ENCODE data around the gene CPLX1.

Gene CPLX1

GRCh38 chr4:825971-826330 lies at the start of gene CPLX1:
TSS of gene CPLX1 (minus strand) at chr4:826129. CDS start at chr4:824522, 1,607 bp downstream.
- DNase-seq (ENCODE audit: low spot score) = no peak

DNA sequence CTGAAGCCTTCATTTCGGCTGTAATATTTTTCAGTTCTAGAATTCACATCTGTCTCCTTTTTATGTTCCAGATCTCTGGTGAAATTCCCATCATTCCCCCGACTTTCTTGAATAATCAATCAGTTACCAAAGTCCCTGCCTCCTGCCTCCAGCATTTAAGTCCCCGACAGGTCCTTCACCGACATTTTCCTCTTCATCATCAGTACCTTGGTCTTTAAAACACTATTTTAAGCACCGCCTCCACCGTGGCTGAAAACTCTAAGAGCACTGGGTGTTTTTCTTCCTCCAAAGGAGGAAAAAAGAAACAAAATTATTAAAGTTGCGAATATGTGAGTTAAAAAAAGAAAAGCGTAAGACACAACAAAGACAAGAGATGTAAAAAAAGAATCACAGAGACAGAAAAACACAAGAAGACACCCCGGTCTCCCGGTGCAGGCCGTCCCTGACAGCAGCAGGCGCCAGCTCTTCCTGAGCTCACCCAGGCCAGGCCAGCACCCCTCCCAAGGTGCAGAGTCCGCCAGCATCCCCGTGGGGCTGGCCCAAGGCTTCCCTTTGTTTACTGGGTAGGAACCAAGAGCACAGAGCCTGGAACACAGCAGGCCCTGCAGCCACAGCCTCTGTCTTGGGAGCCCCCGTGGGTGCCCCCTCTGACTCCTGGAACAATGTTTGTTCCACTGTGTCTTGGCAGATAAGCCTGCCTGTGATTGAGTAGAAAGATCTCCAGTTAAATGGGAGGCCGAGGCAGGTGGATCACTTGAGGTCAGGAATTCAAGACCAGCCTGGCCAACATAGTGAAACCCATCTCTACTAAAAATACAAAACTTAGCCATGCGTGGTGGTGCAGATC lies 49.3 kb upstream of the CPLX1 start:
- no peak for DNase-seq (ENCODE audit: low spot score)

GRCh38 chr4:874056-874455 lies 48.1 kb upstream of the CPLX1 start:
- DNase-seq (ENCODE audit: low spot score) = no peak

- no peak for DNase-seq (ENCODE audit: low spot score)
Measured at GRCh38 chr4:872241-872981, 46.5 kb upstream of the CPLX1 start.

GRCh38 chr4:871484-871883 lies 45.6 kb upstream of the CPLX1 start:
- no peak for DNase-seq (ENCODE audit: low spot score)

DNA sequence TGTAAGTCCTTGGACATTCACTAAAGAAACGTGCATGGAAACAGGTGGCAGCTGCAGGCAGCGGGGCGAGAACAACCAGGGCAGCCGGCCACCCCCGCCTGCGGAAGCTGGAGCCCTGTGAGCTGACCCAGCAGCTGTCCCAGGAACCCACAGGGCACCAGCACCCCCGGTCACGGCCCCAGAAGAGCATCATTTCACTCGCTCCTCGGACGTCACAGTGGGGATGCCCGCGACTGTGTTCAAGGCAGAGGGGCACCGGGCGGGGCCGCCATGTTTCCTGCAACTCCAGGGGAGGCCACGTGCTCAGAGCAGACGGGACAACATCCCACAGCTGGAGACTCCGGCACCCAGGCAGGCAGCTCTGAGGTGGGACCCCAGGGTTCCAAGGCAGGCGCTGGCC lies 45.0 kb upstream of the CPLX1 start:
- DNase-seq (ENCODE audit: low spot score) = no peak

DNA sequence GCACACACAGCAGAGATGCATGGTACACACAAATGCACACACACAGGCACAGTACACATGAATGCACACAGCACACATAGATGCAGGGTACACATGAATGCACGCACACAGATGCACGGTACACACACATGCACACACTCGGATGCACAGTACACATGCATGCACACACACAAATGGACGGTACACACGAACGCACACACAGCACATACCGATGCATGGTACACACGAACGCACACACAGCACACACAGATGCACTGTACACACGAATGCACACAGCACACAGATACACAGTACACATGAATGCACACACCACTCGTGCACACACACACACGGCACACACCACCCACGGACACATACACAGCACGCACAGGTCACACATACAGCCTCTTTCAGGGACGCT lies 43.8 kb upstream of the CPLX1 start:
- no peak for DNase-seq (ENCODE audit: low spot score)

- no peak for DNase-seq (ENCODE audit: low spot score)
Measured at GRCh38 chr4:868421-868820, 42.5 kb upstream of the CPLX1 start.

DNA sequence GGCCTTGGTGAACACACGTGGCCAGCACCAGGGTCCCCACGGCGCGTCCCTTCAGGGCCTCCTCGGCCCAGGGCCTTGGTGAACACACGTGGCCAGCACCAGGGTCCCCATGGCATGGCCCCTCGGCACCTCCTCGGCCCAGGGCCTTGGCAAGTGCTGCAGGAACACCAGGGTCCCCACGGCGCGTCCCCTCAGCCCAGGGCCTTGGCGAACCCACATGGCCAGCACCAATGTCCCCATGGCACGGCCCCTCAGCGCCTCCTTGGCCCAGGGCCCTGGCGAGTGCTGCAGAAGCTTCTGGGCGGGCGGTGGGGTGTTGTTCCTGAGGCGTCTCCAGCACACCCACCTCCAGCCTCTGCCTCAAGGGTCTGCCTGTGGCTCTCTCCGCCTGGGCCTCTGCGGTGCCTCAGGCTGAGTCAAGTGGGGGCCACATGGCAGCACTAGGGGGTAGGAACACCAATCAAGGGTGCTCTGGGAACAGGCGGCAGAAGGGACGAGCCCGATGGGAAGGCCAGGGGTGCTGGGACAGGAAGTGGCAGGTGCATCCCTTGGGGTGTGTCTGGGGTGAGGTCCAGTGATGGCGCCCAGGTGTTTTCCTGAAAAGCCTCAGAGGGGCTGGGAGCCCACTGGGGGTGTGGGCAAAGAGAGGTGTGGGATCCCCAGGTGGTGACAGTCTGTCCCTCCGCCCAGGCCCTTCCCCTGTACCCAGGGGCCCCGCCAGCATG lies 41.8 kb upstream of the CPLX1 start:
- DNase-seq (ENCODE audit: low spot score) = no peak

- DNase-seq (ENCODE audit: low spot score) = no peak
Measured at GRCh38 chr4:866761-867390, 40.9 kb upstream of the CPLX1 start.

- DNase-seq (ENCODE audit: low spot score) = no peak
Measured at GRCh38 chr4:866068-866760, 40.3 kb upstream of the CPLX1 start.

GRCh38 chr4:865572-865971 lies 39.6 kb upstream of the CPLX1 start:
- DNase-seq (ENCODE audit: low spot score) = no peak

DNA sequence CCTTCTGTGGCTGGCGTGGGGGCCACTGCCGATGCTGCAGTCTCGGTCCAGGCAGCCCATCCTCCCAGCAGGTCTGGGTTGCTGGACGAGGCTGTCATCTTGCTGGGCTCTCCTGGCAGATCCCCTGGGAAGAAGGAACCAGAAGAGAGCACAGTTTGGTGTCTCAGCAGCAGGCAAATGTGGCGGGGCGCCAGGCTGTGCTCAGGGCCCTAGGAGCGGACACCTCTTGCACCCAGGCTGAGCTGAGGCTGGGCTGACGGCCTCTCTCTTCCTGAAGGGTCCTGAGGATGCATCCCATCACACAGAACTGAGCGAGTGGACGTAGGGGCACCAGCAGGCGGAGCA lies 39.2 kb upstream of the CPLX1 start:
- no peak for DNase-seq (ENCODE audit: low spot score)

- no peak for DNase-seq (ENCODE audit: low spot score)
Measured at GRCh38 chr4:864456-865120, 38.7 kb upstream of the CPLX1 start.

DNA sequence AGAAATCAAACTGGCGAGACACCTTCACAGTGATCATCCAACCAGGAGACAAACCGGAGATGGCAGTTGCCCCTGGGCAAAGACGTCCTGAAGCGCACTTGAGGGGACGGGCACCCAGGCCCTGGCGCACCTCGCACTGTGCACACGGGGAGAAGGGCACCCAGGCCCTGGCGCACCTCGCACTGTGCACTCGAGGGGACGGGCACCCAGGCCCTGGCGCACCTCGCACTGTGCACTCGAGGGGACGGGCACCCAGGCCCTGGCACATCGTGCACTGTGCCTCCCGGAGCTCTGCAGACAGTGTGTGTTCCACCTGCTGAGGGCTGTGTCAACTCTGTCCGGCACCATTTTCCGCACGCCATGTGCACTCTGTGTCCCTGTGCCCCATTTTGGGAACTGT lies 34.6 kb upstream of the CPLX1 start:
- no peak for DNase-seq (ENCODE audit: low spot score)

DNA sequence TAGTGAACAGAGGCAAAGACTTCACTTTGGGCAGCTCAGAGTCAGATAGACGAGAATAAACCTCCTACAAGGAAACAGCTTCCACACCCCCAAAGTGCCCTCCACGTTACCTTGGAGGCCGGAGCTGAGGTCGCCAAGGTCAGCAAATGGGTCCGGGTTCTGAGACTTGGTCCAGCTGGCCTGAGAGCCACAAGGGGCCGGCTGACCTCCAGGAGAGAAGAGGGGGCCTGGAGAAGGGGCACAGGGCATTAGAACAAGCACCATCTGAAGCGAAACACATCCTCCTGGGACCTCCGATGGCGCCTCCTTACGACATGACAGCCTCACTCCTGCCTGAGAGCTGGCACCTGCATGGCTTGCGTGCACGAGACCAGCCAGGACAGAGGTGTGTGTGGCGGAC lies 33.6 kb upstream of the CPLX1 start:
- DNase-seq (ENCODE audit: low spot score) = no peak

DNA sequence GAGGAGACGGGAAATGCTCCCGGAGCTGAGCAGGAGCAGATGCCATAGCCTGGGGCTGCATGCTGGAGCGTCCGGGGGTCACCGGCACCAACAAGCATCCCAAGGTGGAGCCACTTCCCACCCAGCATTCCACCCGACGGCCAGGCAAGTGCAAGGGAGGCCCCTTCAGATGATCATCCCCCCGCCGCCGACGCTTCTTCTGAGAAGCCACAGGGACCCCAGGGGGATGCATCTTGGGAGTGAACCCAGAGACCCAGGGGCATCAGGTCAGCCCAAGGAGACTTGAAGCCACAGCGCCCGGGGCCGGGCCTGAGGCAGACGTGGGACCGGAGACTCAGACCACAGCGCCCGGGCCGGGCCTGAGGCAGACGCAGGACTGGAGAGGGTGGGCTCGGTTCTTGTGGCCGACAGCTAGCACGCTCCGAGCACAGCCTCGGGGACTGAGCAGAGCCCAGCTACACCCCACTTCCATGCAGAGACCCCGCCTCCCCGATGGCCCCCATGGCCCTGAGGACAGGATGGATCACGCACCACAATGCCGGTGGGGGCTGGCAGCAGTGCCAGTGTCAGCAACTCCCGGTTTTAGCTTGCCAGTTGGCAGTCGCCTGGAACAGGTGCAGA lies 33.0 kb upstream of the CPLX1 start:
- DNase-seq (ENCODE audit: low spot score) = no peak

DNA sequence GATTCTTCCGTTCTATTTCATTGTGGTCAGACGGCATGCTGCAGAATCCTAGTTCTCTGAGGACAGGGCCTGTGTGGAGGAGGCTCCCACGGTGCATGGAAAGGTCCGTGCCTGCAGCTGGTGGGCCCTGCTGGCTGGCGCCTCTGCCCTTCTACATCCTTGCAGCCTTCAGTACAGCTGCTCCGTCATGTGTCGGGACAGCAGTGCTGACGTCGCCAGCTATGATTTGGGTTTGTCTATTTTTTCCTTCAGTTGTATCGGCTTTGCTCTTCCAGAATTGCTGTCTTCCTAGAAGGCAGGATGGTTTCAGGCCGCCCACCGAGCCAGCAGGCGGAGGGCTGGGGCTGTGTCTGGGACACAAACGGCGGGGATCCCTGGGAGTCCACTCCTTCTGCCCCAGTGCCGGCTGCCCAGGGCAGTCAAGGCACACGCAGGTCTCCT lies 32.1 kb upstream of the CPLX1 start:
- DNase-seq (ENCODE audit: low spot score) = no peak

DNA sequence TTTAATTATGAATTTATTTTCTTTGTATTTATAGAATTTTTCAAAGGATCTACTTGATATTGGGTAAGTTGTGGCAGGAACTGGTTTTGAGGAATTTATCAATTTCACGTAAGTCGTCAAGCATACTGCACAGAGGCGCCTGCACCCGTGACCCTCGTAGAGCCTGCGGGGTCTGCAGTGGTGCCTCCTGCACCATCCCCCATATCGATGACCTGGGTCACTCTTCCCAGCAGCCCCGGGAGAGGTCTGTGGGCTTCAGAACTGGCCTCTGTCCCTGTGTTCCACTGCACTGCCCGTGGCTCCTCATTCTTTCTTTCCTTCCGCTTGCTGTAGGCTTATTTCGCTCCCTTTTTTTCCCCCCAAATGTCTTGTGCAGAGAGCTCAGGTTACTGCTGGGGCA lies 31.5 kb upstream of the CPLX1 start:
- no peak for DNase-seq (ENCODE audit: low spot score)

DNA sequence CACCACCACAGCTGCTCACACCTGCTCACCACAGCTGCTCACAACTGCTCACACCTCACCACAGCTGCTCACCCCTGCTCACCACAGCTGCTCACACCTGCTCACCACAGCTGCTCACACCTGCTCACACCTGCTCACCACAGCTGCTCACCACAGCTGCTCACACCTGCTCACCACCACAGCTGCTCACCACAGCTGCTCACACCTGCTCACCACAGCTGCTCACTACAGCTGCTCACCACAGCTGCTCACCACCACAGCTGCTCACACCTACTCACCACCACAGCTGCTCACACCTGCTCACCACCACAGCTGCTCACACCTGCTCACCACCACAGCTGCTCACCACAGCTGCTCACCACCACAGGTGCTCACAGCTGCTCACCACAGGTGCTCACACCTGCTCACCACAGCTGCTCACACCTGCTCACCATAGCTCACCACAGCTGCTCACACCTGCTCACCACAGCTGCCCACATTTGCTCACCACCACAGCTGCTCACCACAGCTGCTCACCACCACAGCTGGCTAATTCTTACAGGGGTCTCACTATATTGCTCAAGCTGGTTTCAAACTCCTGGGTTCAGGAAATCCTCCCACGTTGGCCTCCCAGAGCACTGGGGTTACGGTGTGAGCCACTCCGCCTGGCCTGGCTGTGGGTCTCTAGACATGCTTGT lies 30.4 kb upstream of the CPLX1 start:
- no peak for DNase-seq (ENCODE audit: low spot score)

Measured in kidney capillary endothelial cell (primary cell).